ENCODE data around the gene CAMK2A.
A peak's percentile ranks its signal among the peaks of the same experiment; 100 is the strongest.

CAMK2A gene

GRCh38 chr5:150278046-150278730 lies 11.4 kb downstream of the CAMK2A start:
- Histone ChIP-seq H3K27me3 (no peaks in the 10 kb centered on the region), H3K9me3 (no peaks in the 10 kb centered on the region), H3K4me3 (ENCODE audit: low read depth, low read length) (no peak overlapping the region), H3K4me1 (peaks cover 15% of the 10 kb centered on the region), H3K36me3 (no peaks in the 10 kb centered on the region)
- no peak for DNase-seq
- no peak for TF ChIP-seq CTCF (IDR thresholded peaks at IDR 0.05; ENCODE audit: low read depth, low read length)

DNA sequence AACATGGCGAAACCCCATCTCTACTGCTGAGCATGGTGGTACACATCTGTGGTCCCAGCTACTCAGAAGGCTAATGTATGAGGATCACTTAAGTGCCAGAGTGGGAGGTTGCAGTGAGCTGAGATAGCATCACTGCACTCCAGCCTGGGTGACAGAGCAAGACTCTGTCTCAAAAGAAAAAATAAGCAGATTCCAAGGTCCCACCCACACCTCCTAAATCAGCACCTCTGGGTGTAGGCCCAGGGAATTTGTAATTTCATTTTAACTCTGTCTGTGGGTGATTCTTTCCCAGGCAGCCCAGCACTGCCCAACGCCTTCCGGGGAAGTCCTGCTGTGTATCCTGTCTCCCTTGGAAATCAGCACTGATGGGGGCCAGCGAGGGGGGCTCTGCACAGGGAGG lies 12.5 kb downstream of the CAMK2A start:
- no peaks in the 10 kb centered on the region for H3K9me3 ChIP-seq
- no peak for DNase-seq
- no peaks in the 10 kb centered on the region for H3K36me3 ChIP-seq
- no peak overlapping the region for H3K4me3 ChIP-seq (ENCODE audit: low read depth, low read length)
- peaks cover 19% of the 10 kb centered on the region for H3K4me1 ChIP-seq
- TF ChIP-seq CTCF (IDR thresholded peaks at IDR 0.05; ENCODE audit: low read depth, low read length): no peak
- H3K27me3 ChIP-seq: no peaks in the 10 kb centered on the region

- peaks cover 18% of the 10 kb centered on the region for H3K4me1 ChIP-seq
- H3K27me3 ChIP-seq: no peaks in the 10 kb centered on the region
- H3K9me3 ChIP-seq: no peaks in the 10 kb centered on the region
- no peak for DNase-seq
- H3K36me3 ChIP-seq: no peaks in the 10 kb centered on the region
- no peak for TF ChIP-seq CTCF (IDR thresholded peaks at IDR 0.05; ENCODE audit: low read depth, low read length)
- H3K4me3 ChIP-seq (ENCODE audit: low read depth, low read length): no peak overlapping the region
These were observed 14.8 kb downstream of the CAMK2A start for GRCh38 chr5:150274811-150275210.

DNA sequence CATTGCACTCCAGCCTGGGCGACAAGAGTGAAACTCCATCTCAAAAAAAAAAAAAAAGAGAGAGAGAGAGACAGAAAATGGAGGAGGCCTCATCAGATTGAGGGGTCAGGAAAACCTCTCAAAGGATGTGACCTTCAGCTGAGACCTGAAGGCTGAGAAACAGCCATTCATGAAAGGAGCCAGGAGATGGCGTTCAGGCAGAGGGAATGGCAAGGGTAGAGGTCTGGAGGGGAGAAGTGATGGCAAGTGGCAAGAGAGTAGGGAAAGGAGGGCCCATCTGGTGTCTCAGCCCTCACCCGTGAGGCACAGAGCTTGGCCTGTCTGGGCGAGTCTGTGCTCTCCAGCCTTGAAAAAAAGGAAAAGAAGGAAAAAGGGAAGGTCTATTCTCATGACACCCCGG lies 17.0 kb downstream of the CAMK2A start:
- H3K36me3 ChIP-seq: no peaks in the 10 kb centered on the region
- no peaks in the 10 kb centered on the region for H3K27me3 ChIP-seq
- no peak overlapping the region for H3K4me3 ChIP-seq (ENCODE audit: low read depth, low read length)
- peak; percentile 83 for TF ChIP-seq CTCF (IDR thresholded peaks at IDR 0.05; ENCODE audit: low read depth, low read length)
- H3K4me1 ChIP-seq: peaks cover 11% of the 10 kb centered on the region
- DNase-seq: peak; percentile 73
- no peaks in the 10 kb centered on the region for H3K9me3 ChIP-seq

GRCh38 chr5:150271923-150272322 lies 17.6 kb downstream of the CAMK2A start:
- DNase-seq: no peak
- Histone ChIP-seq H3K36me3 (no peaks in the 10 kb centered on the region), H3K4me1 (peaks cover 16% of the 10 kb centered on the region), H3K9me3 (no peaks in the 10 kb centered on the region), H3K27me3 (no peaks in the 10 kb centered on the region), H3K4me3 (ENCODE audit: low read depth, low read length) (no peak overlapping the region)
- TF ChIP-seq CTCF (IDR thresholded peaks at IDR 0.05; ENCODE audit: low read depth, low read length): no peak

- Histone ChIP-seq H3K27me3 (no peaks in the 10 kb centered on the region), H3K9me3 (no peaks in the 10 kb centered on the region), H3K36me3 (no peaks in the 10 kb centered on the region), H3K4me1 (peaks cover 17% of the 10 kb centered on the region), H3K4me3 (ENCODE audit: low read depth, low read length) (no peak overlapping the region)
- TF ChIP-seq CTCF (IDR thresholded peaks at IDR 0.05; ENCODE audit: low read depth, low read length): no peak
- no peak for DNase-seq
These were observed 18.3 kb downstream of the CAMK2A start for GRCh38 chr5:150271296-150271692.
